Upper lobe of left lung (tissue), 6 donors: ENCODE results near the gene LDOC1. TPM values are rescaled to one million over a fixed set of nuclear protein-coding genes. Genes with fewer than 3 reads are reported as not detected.

Experiments
- ATAC-seq, 2 donors: fragments of 200-7000 bp; cut with Tn5 transposase; one replicate each; pipeline ENCODE4 v1.9.1; 2022; ENCODE audit warnings: mild to moderate bottlenecking in 2 of 2, moderate library complexity in 2 of 2; ENCODE audit not compliant: low FRiP score in 2 of 2
- DNase-seq, 2 donors: peaks; one replicate each; pipeline ENCODE4 v3.0.0-alpha.2; 2019 to 2020
- H3K27ac ChIP-seq, 4 donors: fragments of 200-600 bp; sonication (generic); one replicate each; pipeline ENCODE4 v1.5.1; 2016 to 2019
- H3K27me3 ChIP-seq, 4 donors: fragments of 200-600 bp; sonication (generic); one replicate each; pipeline ENCODE4 v1.5.1; 2017 to 2019
- H3K36me3 ChIP-seq, 4 donors: fragments of 200-600 bp; sonication (generic); one replicate each; pipeline ENCODE4 v1.5.1; 2016 to 2019
- H3K4me1 ChIP-seq, 4 donors: fragments of 200-600 bp; sonication (generic); one replicate each; pipeline ENCODE4 v1.5.1; 2018 to 2019
- H3K4me3 ChIP-seq, 4 donors: fragments of 200-600 bp; sonication (generic); one replicate each; pipeline ENCODE4 v1.5.1; 2017 to 2019; ENCODE audit warnings: mild to moderate bottlenecking in 2 of 4, moderate library complexity in 1 of 4
- H3K9me3 ChIP-seq, 4 donors: fragments of 200-600 bp; sonication (generic); one replicate each; pipeline ENCODE4 v1.5.1; 2018 to 2019
- CTCF ChIP-seq, 6 experiments: fragments of 450-650 bp in 4 of 6; fragments of 200-600 bp in 2 of 6; sonication (generic) in 2 of 6; IDR thresholded peaks; one replicate each; pipeline ENCODE4 v1.5.1; 2016 to 2019; ENCODE audit warnings: antibody characterized with exemption in 6 of 6
- EP300 ChIP-seq, 4 donors: sonication (generic); formaldehyde crosslinking; IDR thresholded peaks; one replicate each; pipeline ENCODE4 v1.5.1; 2017; ENCODE audit warnings: antibody characterized with exemption in 4 of 4, control low read depth in 2 of 4
- POLR2A ChIP-seq, 4 donors: fragments of 450-650 bp; IDR thresholded peaks; one replicate each; pipeline ENCODE4 v1.5.1; 2016 to 2017; ENCODE audit warnings: antibody characterized with exemption in 4 of 4, mild to moderate bottlenecking in 2 of 4
- POLR2AphosphoS5 ChIP-seq, 2 donors: sonication (generic); formaldehyde crosslinking; IDR thresholded peaks; one replicate each; pipeline ENCODE4 v1.5.1; 2017; ENCODE audit warnings: antibody characterized with exemption in 2 of 2
- WGBS, 2 donors: methylation state at CpG; one replicate each; pipeline ENCODE4 v1.1.5; 2017 to 2018; 5-methylcytosine and 5-hydroxymethylcytosine counted together
- total RNA-seq, 6 donors: library from RNA; depleted of rRNA in 4 of 6; stranded (reverse); fragments of >200 nt in 4 of 6; gene quantifications; one replicate each; pipeline versions ENCODE4 v1.1.0 to v1.2.1, GENCODE V29; 2016 to 2021
- donor health status: DM: no; HTN: no; CAD: no; lungs with moderate emphysema.
- donor health status: DM: no; HTN: yes; CAD: no; lungs with severe emphysema.

LDOC1 gene
- total RNA-seq, 6 donors from 2014 or later: 3.1 to 18.8 (median 5.9) TPM

- DNase-seq (no peak), ATAC-seq (no peak)
- H3K4me1 ChIP-seq: no peaks in the 10 kb centered on the region
- H3K4me3 ChIP-seq: no peak overlapping the region
- 59 to 69% methylated on average over 8 of the region's 8 CpGs for WGBS, 2 donors
- no peaks in the 10 kb centered on the region for H3K9me3 ChIP-seq
- no peaks in the 10 kb centered on the region for H3K36me3 ChIP-seq
- TF ChIP-seq CTCF (IDR thresholded peaks at IDR 0.05): no peak
- no peak for TF ChIP-seq POLR2AphosphoS5 (IDR thresholded peaks at IDR 0.05)
- TF ChIP-seq EP300 (IDR thresholded peaks at IDR 0.05): no peak
- TF ChIP-seq POLR2A (IDR thresholded peaks at IDR 0.05): no peak
- H3K27ac ChIP-seq: no peak overlapping the region
- H3K27me3 ChIP-seq: no peaks in the 10 kb centered on the region
Observed at GRCh38 chrX:141133272-141133671, 43.7 kb downstream of the LDOC1 start.

GRCh38 chrX:141127146-141127545 lies 49.8 kb downstream of the LDOC1 start:
- no peak for TF ChIP-seq POLR2AphosphoS5 (IDR thresholded peaks at IDR 0.05)
- TF ChIP-seq CTCF (IDR thresholded peaks at IDR 0.05): no peak
- TF ChIP-seq EP300 (IDR thresholded peaks at IDR 0.05): no peak
- no peak for TF ChIP-seq POLR2A (IDR thresholded peaks at IDR 0.05)
- Histone ChIP-seq H3K27me3 (no peaks in the 10 kb centered on the region), H3K27ac (no peak overlapping the region), H3K4me1 (no peaks in the 10 kb centered on the region), H3K9me3 (no peaks in the 10 kb centered on the region), H3K36me3 (no peaks in the 10 kb centered on the region), H3K4me3 (no peak overlapping the region)
- ATAC-seq: no peak
- DNase-seq: no peak
- 86 to 92% methylated on average over 2 of the region's 2 CpGs for WGBS, 2 donors

Other genes with a start within 250 kb of the LDOC1 start
- not detected for gene SPANXB1, start 174.5 kb downstream of the LDOC1 start, total RNA-seq
- not detected for gene SPANXC, start 65.4 kb upstream of the LDOC1 start, total RNA-seq